NCI-H128 (cell line): ENCODE results near the gene WNT10A.
"Not testable (repeated sequence)": the region's sequence is repeated elsewhere in the genome, so short reads cannot be mapped to it uniquely, and the experiment has no call there.

Source experiments
- DNase-seq: peaks from one replicate; lab custom pipeline; 2025; ENCODE audit not compliant: unreplicated experiment; lab: John Stamatoyannopoulos, UW

WNT10A gene

DNA sequence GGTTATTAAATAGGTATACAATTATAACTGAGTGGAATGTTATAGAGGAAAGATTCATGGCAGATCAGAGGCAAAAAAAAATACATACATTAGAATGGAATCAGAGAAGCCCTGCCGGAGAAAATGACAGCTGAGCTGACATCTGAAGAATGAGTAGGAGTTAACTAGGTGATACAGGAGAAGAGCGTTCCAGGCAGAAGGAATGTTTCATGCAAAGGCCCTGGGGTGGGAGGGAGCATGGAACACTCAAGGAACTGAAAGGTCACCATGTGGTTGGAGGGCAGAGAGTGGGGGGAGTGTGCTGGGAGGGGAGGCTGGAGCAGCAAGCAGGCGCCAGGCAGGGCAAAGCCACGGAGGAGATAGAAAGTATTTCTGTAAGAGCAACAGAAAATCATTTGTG, 47.2 kb downstream of the WNT10A start:
- no peak for DNase-seq

GRCh38 chr2:218930488-218930887, 49.8 kb downstream of the WNT10A start:
- not testable (repeated sequence) for DNase-seq

- not testable (repeated sequence) for DNase-seq
These were observed 51.1 kb downstream of the WNT10A start for GRCh38 chr2:218931751-218932150.
